Vagina (tissue), 2 donors: ENCODE results near the gene ADK.

Source experiments
- CTCF ChIP-seq, 3 experiments: fragments of 450-650 bp in 2 of 3; fragments of 200-600 bp in 1 of 3; sonication (generic) in 1 of 3; IDR thresholded peaks; one replicate each; pipeline ENCODE4 v1.5.1; 2017 to 2019; ENCODE audit warnings: antibody characterized with exemption in 3 of 3, mild to moderate bottlenecking in 2 of 3, moderate library complexity in 2 of 3
- POLR2A ChIP-seq, 2 donors: fragments of 450-650 bp; IDR thresholded peaks; one replicate each; pipeline ENCODE4 v1.6.1; 2017; ENCODE audit warnings: antibody characterized with exemption in 2 of 2, mild to moderate bottlenecking in 2 of 2, moderate library complexity in 2 of 2

GRCh38 chr10:74502963-74503608 is 352.1 kb downstream of the ADK start:
- no peak for TF ChIP-seq CTCF (IDR thresholded peaks at IDR 0.05)
- no peak for TF ChIP-seq POLR2A (IDR thresholded peaks at IDR 0.05)
